Osteocyte (in vitro differentiated cells): ENCODE results near the gene SEMG2. TPM values are rescaled to one million over a fixed set of nuclear protein-coding genes. Genes with fewer than 3 reads are reported as not detected.

ENCODE experiments used
- DNase-seq: peaks from one replicate; pipeline ENCODE4 v3.0.0; 2021; ENCODE audit warnings: mixed read lengths; ENCODE audit not compliant: unreplicated experiment; ENCODE audit errors: extremely low spot score
- H3K27ac Mint-ChIP-seq: one replicate; pipeline ENCODE4 v1.8.0; 2021; ENCODE audit warnings: mild to moderate bottlenecking, mixed read lengths; ENCODE audit not compliant: unreplicated experiment
- H3K27me3 Mint-ChIP-seq: one replicate; pipeline ENCODE4 v1.8.0; 2021; ENCODE audit warnings: mixed read lengths; ENCODE audit not compliant: unreplicated experiment
- H3K36me3 Mint-ChIP-seq: one replicate; pipeline ENCODE4 v1.8.0; 2021; ENCODE audit warnings: mixed read lengths; ENCODE audit not compliant: unreplicated experiment
- H3K4me1 Mint-ChIP-seq: one replicate; pipeline ENCODE4 v1.8.0; 2021; ENCODE audit warnings: mixed read lengths; ENCODE audit not compliant: unreplicated experiment
- H3K4me3 Mint-ChIP-seq: one replicate; pipeline ENCODE4 v1.8.0; 2021; ENCODE audit warnings: mild to moderate bottlenecking, moderate library complexity, mixed read lengths; ENCODE audit not compliant: unreplicated experiment
- H3K9me3 Mint-ChIP-seq: one replicate; pipeline ENCODE4 v1.8.0; 2021; ENCODE audit warnings: mixed read lengths; ENCODE audit not compliant: unreplicated experiment
- CTCF ChIP-seq: fragments of 200-600 bp; sonication (generic); IDR thresholded peaks from 2 replicates; pipeline ENCODE4 v1.5.0; 2021; ENCODE audit warnings: antibody characterized with exemption, mild to moderate bottlenecking, moderate library complexity
- total RNA-seq: library from RNA; stranded (reverse); gene quantifications from 2 replicates; pipeline ENCODE4 v1.2.1, GENCODE V29; 2021

Gene SEMG2
- total RNA-seq, 1 donor from 2014 or later = not detected

DNA sequence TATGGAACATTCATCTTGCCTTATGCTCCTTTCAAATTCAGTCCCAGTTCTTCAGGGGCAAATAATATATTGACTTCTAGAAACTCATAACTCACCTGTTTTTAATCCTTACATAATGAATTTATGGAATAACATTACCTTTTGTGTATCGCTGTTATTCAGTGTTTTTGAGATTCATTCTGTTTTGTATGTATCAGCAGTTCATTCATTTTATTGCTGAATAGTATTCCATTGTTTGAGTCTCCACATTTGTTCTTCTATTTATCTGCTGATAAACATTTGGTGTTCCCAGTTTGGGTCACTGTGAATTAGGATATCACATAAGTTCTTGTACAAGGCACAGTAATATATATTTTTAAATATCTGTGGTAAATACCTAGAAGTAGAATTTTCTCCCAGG, 5.1 kb downstream of the SEMG2 start:
- H3K4me1 Mint-ChIP-seq = no peaks in the 10 kb centered on the region
- no peak for TF ChIP-seq CTCF
- no peak overlapping the region for H3K4me3 Mint-ChIP-seq
- no peaks in the 10 kb centered on the region for H3K9me3 Mint-ChIP-seq
- peaks cover 52% of the 10 kb centered on the region for H3K27me3 Mint-ChIP-seq
- no peaks in the 10 kb centered on the region for H3K36me3 Mint-ChIP-seq
- no peak for DNase-seq
- H3K27ac Mint-ChIP-seq = no peak overlapping the region

DNA sequence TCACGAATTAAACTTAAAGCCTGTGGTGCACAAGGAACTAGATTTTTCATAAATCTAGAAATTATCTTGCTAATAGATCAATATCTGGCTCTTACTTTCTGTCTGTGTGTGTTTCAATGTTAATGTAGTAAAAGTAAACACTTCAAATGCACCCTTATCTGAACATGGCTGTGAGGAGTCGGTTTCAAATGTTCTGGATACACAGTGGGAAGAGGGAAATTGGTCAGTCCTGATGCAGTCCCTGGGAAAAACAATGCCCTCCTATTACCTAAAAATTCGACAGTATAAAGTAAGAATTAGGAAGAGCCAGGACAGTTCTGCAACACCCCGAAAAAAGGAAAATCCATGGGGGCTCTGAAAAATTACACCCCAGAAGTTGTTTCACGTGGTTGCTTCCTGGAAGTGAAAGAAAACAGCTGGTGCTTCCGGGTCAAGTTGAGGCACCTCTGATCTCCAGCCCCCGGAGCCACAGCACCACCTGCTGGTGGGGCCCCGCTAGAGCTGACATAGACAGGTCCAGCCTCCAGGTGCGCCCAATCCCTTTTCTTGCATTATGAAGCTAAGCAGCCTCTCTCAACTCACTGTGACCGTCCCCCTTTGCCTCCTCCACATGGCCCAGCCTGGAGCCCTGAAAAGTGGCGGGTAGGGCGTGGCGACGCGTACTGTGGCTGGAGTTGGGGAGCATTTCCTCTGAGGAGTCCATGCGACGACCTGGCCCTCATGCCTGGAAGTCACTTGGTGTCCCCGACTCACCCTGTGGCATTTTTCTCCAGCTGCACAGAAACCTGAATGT, 8.3 kb downstream of the SEMG2 start:
- no peak overlapping the region for H3K4me3 Mint-ChIP-seq
- H3K27me3 Mint-ChIP-seq = peaks cover 71% of the 10 kb centered on the region

DNA sequence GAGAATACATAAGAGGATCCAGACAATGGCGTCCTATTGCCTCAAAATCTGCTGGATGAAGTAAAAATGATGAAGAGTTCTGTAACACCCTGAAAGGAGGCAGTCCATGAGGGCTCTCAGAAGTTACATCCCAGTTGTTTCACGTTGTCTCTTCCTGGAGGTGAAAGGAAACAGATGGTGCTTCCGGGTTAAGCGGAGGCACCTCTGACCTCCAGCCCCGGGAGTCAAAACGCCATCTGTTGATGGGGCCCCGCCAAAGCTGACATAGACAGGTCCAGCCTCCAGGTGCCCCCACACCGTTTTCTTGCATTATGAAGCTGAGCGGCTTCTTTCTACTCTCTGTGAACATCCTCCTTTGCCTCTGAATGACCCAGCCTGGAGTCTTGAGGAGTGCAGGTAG, 9.5 kb downstream of the SEMG2 start:
- no peak overlapping the region for H3K4me3 Mint-ChIP-seq
- no peaks in the 10 kb centered on the region for H3K36me3 Mint-ChIP-seq
- H3K4me1 Mint-ChIP-seq = no peaks in the 10 kb centered on the region
- H3K27me3 Mint-ChIP-seq = peaks cover 67% of the 10 kb centered on the region
- H3K9me3 Mint-ChIP-seq = peaks cover 12% of the 10 kb centered on the region
- no peak for TF ChIP-seq CTCF
- DNase-seq = no peak
- H3K27ac Mint-ChIP-seq = no peak overlapping the region

More for the DNA sequence above, 8.3 kb downstream of the SEMG2 start:
- peak; percentile 38 for TF ChIP-seq CTCF
- Mint-ChIP-seq H3K9me3 (peaks cover 5% of the 10 kb centered on the region), H3K36me3 (no peaks in the 10 kb centered on the region), H3K27ac (no peak overlapping the region), H3K4me1 (no peaks in the 10 kb centered on the region)
- DNase-seq = no peak

DNA sequence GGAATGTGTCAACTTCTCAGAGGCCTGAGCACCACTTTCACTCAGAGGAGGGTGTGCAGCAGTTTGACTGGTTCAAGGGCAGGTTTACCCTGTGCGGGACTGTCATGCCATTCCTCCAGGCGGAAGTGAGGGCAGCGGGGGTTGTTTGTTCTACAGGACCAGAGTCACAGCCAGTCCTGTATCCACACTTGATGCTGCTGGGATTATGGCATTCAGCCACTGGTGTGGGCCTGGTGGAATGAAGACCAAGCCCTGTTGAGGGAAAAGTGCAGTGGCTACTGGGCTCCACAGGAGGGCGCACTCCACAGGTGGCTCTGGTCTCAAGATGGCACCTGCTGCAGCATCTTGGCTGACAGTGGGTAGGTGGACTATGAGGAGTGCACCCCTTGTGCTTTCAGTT, 14.8 kb downstream of the SEMG2 start:
- H3K27ac Mint-ChIP-seq = no peak overlapping the region
- H3K4me3 Mint-ChIP-seq = no peak overlapping the region
- H3K27me3 Mint-ChIP-seq = peaks cover 55% of the 10 kb centered on the region
- H3K4me1 Mint-ChIP-seq = no peaks in the 10 kb centered on the region
- no peak for DNase-seq
- H3K36me3 Mint-ChIP-seq = no peaks in the 10 kb centered on the region
- H3K9me3 Mint-ChIP-seq = peaks cover 12% of the 10 kb centered on the region
- TF ChIP-seq CTCF = peak; percentile 28

DNA sequence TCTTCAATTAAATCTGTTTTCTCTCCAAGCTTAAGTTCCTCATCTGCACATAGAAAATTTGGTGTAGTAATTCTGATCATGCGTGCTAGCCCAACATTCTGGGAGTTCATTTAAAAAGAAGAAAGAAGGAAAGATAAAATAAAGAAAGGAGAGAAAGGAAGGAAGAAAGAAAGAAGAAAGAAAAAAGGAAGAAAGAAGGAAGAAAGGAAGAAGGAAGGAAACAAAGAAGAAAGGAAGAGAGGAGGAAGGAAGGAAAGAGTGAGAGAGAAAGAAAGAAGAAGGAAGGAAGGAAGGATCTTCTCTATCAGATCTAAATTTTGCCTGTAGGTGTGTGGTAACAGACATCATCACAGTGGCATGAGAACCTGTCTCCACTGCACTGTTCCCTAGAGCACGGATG, 17.0 kb downstream of the SEMG2 start:
- no peak overlapping the region for H3K27ac Mint-ChIP-seq
- TF ChIP-seq CTCF = no peak
- peaks cover 12% of the 10 kb centered on the region for H3K9me3 Mint-ChIP-seq
- no peak overlapping the region for H3K4me3 Mint-ChIP-seq
- no peaks in the 10 kb centered on the region for H3K4me1 Mint-ChIP-seq
- H3K36me3 Mint-ChIP-seq = no peaks in the 10 kb centered on the region
- peaks cover 51% of the 10 kb centered on the region for H3K27me3 Mint-ChIP-seq
- no peak for DNase-seq
